T-cell (primary cell): Measurements from ENCODE around the gene ARHGAP10. TPM values are rescaled to one million over a fixed set of nuclear protein-coding genes. Genes with fewer than 3 reads are reported as not detected.

Experiments
- ATAC-seq, 4 experiments: fragments of 200-7000 bp in 3 of 4; fragments of 150-1000 bp in 1 of 4; cut with Tn5 transposase; replicated peaks in 1 of 4; 1 replicate in 3 of 4; 2 replicates in 1 of 4; pipeline ENCODE4 v1.10.0; 2021; ENCODE audit warnings: moderate library complexity in 3 of 4, mild to moderate bottlenecking in 2 of 4, moderate number of reproducible peaks in 1 of 4
- CTCF ChIA-PET, 2 donors: fragments of 300-600 bp; sonication (Branson Sonifier 250); formaldehyde crosslinking; loops; one replicate each; lab custom pipeline; 2022; ENCODE audit warnings: antibody characterized with exemption in 2 of 2; lab: Charles Lee
- POLR2A ChIA-PET, 2 donors: fragments of 300-600 bp; sonication (Branson Sonifier 250); formaldehyde crosslinking; loops; one replicate each; lab custom pipeline; 2022; ENCODE audit warnings: antibody characterized with exemption in 2 of 2; lab: Charles Lee
- DNase-seq, 35 experiments: peaks; one replicate each; pipeline versions ENCODE4 v3.0.0 to v3.0.0-alpha.2; 2013 to 2023
- H3K27ac ChIP-seq: one replicate; pipeline ENCODE4 v1.5.1; 2013; ENCODE audit warnings: low read length
- H3K27me3 ChIP-seq, 2 experiments: replicated peaks in 1 of 2; 1 replicate in 1 of 2; 2 replicates in 1 of 2; pipeline versions ENCODE4 v1.6.1 to v1.7.0; 2013; ENCODE audit warnings: low read length in 1 of 2, mixed read lengths in 1 of 2; ENCODE audit not compliant: control insufficient read depth in 2 of 2, insufficient read depth in 2 of 2; ENCODE audit errors: extremely low read depth in 1 of 2
- H3K36me3 ChIP-seq, 2 donors: 1 replicate in 1 of 2; 2 replicates in 1 of 2; pipeline versions ENCODE4 v1.6.1 to v1.7.0; 2013; ENCODE audit warnings: low read length in 1 of 2; ENCODE audit not compliant: control insufficient read depth in 2 of 2, insufficient read depth in 1 of 2; ENCODE audit errors: extremely low read depth in 1 of 2
- H3K4me1 ChIP-seq, 2 experiments: 1 replicate in 1 of 2; 2 replicates in 1 of 2; pipeline versions ENCODE4 v1.6.1 to v1.7.0; 2013; ENCODE audit warnings: low read length in 2 of 2, mixed read lengths in 1 of 2; ENCODE audit not compliant: insufficient read depth in 2 of 2, control insufficient read depth in 1 of 2; ENCODE audit errors: extremely low read depth in 1 of 2
- H3K4me3 ChIP-seq, 2 donors: 1 replicate in 1 of 2; 2 replicates in 1 of 2; pipeline versions ENCODE4 v1.5.1 to v1.7.0; 2013; ENCODE audit warnings: mild to moderate bottlenecking in 2 of 2, low read length in 1 of 2, moderate library complexity in 1 of 2; ENCODE audit not compliant: control insufficient read depth in 1 of 2; ENCODE audit errors: extremely low read depth in 1 of 2
- H3K9me3 ChIP-seq: 2 replicates; pipeline ENCODE4 v1.7.0; 2013
- H3K27ac Mint-ChIP-seq, 2 donors: one replicate each; pipeline ENCODE4 v1.8.0; 2020 to 2021; ENCODE audit warnings: mild to moderate bottlenecking in 2 of 2, mixed read lengths in 2 of 2
- H3K27me3 Mint-ChIP-seq, 2 donors: one replicate each; pipeline ENCODE4 v1.8.0; 2021 to 2022; ENCODE audit warnings: mixed read lengths in 2 of 2
- H3K36me3 Mint-ChIP-seq: one replicate; pipeline ENCODE4 v1.8.0; 2021; ENCODE audit warnings: mixed read lengths
- H3K4me1 Mint-ChIP-seq, 3 donors: one replicate each; pipeline ENCODE4 v1.8.0; 2020 to 2022; ENCODE audit warnings: mixed read lengths in 3 of 3, mild to moderate bottlenecking in 1 of 3
- H3K4me3 Mint-ChIP-seq, 3 donors: one replicate each; pipeline ENCODE4 v1.8.0; 2020 to 2022; ENCODE audit warnings: mild to moderate bottlenecking in 3 of 3, mixed read lengths in 3 of 3, moderate library complexity in 3 of 3
- H3K9me3 Mint-ChIP-seq, 3 donors: one replicate each; pipeline ENCODE4 v1.8.0; 2020 to 2022; ENCODE audit warnings: mixed read lengths in 3 of 3
- WGBS: methylation state at CpG from one replicate; pipeline ENCODE4 v1.1.5; 2013; ENCODE audit warnings: missing lambda C conversion rate; ENCODE audit not compliant: insufficient coverage; 5-methylcytosine and 5-hydroxymethylcytosine counted together
- total RNA-seq, 35 experiments: library from RNA in 6 of 35; stranded (reverse) in 6 of 35; fragments of 120-200 nt in 1 of 35; gene quantifications; one replicate each; pipeline versions ENCODE4 v1.2.1 to v1.2.4 and lab custom pipeline; 2013 to 2026

ARHGAP10 gene
- total RNA-seq, 5 donors from 2014 or later (not counting 1 experiment from before 2014, with no cell fraction given) = 6.2 to 7.7 (median 6.8) TPM

- Mint-ChIP-seq H3K36me3 (peaks cover 7% of the 10 kb centered on the region), H3K27ac (no peak overlapping the region), H3K4me1 (no peaks in the 10 kb centered on the region), H3K27me3 (no peaks in the 10 kb centered on the region), H3K9me3 (no peaks in the 10 kb centered on the region), H3K4me3 (no peak overlapping the region)
- ATAC-seq (no peak), DNase-seq (peak in 4 of 35 experiments; percentile 8 to 28 (median 12))
- Histone ChIP-seq H3K4me3 (no peak overlapping the region), H3K36me3 (no peaks in the 10 kb centered on the region), H3K9me3 (no peaks in the 10 kb centered on the region), H3K27me3 (no peaks in the 10 kb centered on the region), H3K4me1 (peaks cover 4 to 5% of the 10 kb centered on the region in 2 experiments), H3K27ac (no peak overlapping the region)
- POLR2A ChIA-PET = no interaction called here
- CTCF ChIA-PET = no interaction called here
- 75% methylated on average over 3 of the region's 5 CpGs for WGBS
Measured at GRCh38 chr4:147843162-147843561, 111.3 kb downstream of the ARHGAP10 start.

DNA sequence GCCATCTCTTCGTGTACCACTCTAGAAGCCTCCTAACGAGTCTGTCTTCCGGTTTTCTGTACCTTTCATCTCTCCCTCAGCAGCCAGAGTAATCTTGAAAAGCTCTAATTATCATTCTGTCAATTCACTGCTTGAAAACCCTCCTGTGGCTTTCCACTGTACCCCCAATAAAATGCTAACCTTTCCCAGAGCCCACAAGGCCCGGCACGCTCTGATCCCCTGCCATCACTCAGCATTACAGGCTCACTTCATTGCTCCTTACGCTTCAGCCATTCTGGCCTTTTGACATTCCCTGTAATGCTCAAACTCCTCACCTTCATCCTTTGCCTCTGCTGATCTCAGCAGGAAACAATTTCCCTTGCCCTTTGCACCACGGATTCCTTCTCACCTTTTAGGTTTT, 112.9 kb downstream of the ARHGAP10 start:
- H3K9me3 ChIP-seq = no peaks in the 10 kb centered on the region
- H3K4me3 ChIP-seq = no peak overlapping the region
- Mint-ChIP-seq H3K4me1 (no peaks in the 10 kb centered on the region), H3K36me3 (peaks cover 4% of the 10 kb centered on the region), H3K27me3 (no peaks in the 10 kb centered on the region), H3K4me3 (no peak overlapping the region), H3K27ac (no peak overlapping the region), H3K9me3 (no peaks in the 10 kb centered on the region)
- no peaks in the 10 kb centered on the region for H3K27me3 ChIP-seq
- ATAC-seq (no peak), DNase-seq (no peak)
- ChIA-PET POLR2A (no interaction called here), CTCF (interaction anchor here (0.7 to 1.7 kb wide), 2 partner anchors 22 kb away, joined by 3 to 12 read pairs; no protein-coding TSS in a partner anchor)
- 93% methylated on average over 7 of the region's 7 CpGs for WGBS
- no peak overlapping the region for H3K27ac ChIP-seq
- H3K36me3 ChIP-seq = no peaks in the 10 kb centered on the region
- H3K4me1 ChIP-seq = peaks cover 4 to 5% of the 10 kb centered on the region in 2 experiments

DNA sequence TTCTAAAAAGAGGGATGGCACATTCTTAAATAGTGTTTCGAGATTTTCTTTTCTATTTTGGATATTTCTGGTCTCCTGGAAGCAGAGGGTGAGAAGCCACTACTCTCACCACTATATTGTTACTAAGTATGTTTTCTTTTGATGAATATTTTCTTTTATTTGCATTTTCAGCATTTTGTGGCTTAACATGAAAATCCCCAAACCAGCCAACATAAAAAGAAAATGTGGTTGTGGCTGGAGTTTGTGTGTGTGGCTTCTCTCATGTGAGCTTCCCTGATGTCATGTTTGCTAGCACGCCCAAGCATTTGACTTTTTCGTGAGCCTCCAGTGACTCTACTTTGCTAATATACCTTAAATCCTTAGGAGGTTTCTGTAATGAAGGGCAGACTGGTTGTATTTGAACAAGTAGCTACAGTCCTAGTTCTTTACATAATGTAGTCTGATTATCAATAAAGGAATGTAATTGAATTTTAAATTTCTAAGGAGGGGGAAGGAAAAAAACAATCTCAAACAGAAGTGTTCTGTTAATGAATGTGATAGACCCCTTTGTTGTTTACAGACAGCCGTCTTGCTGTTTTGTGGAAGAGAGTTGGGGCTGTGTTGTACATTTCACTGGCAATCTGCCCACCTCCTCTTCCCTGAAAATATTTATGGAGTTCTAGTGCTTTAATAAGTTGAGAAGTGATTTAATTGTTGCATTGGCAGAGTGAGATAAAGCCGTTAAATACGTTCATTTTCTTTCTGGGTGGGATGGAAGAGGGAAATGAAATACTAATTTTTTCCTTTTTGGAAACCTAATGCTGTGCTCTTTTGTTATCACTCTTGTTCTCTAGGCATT, 114.6 kb downstream of the ARHGAP10 start:
- Mint-ChIP-seq H3K27ac (no peak overlapping the region), H3K4me3 (no peak overlapping the region), H3K36me3 (peaks cover 15% of the 10 kb centered on the region), H3K4me1 (no peaks in the 10 kb centered on the region), H3K27me3 (no peaks in the 10 kb centered on the region), H3K9me3 (no peaks in the 10 kb centered on the region)
- no peak overlapping the region for H3K27ac ChIP-seq
- peaks cover 4 to 5% of the 10 kb centered on the region in 2 experiments for H3K4me1 ChIP-seq
- no peak overlapping the region for H3K4me3 ChIP-seq
- H3K36me3 ChIP-seq = peaks cover 0 to 3% of the 10 kb centered on the region in 2 donors
- H3K9me3 ChIP-seq = no peaks in the 10 kb centered on the region
- ATAC-seq (peak in 1 of 4 experiments; percentile 69), DNase-seq (peak in 4 of 35 experiments; percentile 19 to 64 (median 29))
- no peaks in the 10 kb centered on the region for H3K27me3 ChIP-seq
- ChIA-PET POLR2A (interaction anchor here in 1 of 2 donors (0.7 kb wide), 1 partner anchor 596 kb away, joined by 4 read pairs; the partner anchor contains the start of gene NR3C2), CTCF (interaction anchor here (0.6 to 3.2 kb wide), 3 partner anchors 20 to 57 kb away, joined by 3 to 14 read pairs (median 12); no protein-coding TSS in a partner anchor)
- no CpG with 5 or more reads among the region's 6 CpGs for WGBS

GRCh38 chr4:147847751-147848590, 116.1 kb downstream of the ARHGAP10 start:
- Mint-ChIP-seq H3K4me3 (no peak overlapping the region), H3K4me1 (no peaks in the 10 kb centered on the region), H3K36me3 (peaks cover 15% of the 10 kb centered on the region), H3K27ac (no peak overlapping the region), H3K9me3 (no peaks in the 10 kb centered on the region), H3K27me3 (no peaks in the 10 kb centered on the region)
- DNase-seq (no peak), ATAC-seq (no peak)
- H3K4me1 ChIP-seq = peaks cover 4 to 5% of the 10 kb centered on the region in 2 experiments
- H3K4me3 ChIP-seq = no peak overlapping the region
- POLR2A ChIA-PET = interaction anchor here (0.5 to 0.7 kb wide), 2 partner anchors 172 to 459 kb away, joined by 3 to 5 read pairs; no protein-coding TSS in a partner anchor
- no peak overlapping the region for H3K27ac ChIP-seq
- H3K27me3 ChIP-seq = no peaks in the 10 kb centered on the region
- CTCF ChIA-PET = interaction anchor here (0.8 to 3.2 kb wide), 4 partner anchors 9 to 32 kb away, joined by 3 to 14 read pairs (median 5); no protein-coding TSS in a partner anchor
- H3K9me3 ChIP-seq = no peaks in the 10 kb centered on the region
- 96% methylated on average over 3 of the region's 8 CpGs for WGBS
- peaks cover 0 to 3% of the 10 kb centered on the region in 2 donors for H3K36me3 ChIP-seq

- ATAC-seq = no peak
- H3K4me1 ChIP-seq = peaks cover 4 to 5% of the 10 kb centered on the region in 2 experiments
- no peak overlapping the region for H3K27ac Mint-ChIP-seq
- H3K4me1 Mint-ChIP-seq = no peaks in the 10 kb centered on the region
- H3K9me3 ChIP-seq = no peaks in the 10 kb centered on the region
- CTCF ChIA-PET = interaction anchor here (0.5 to 3.2 kb wide), 5 partner anchors 10 to 31 kb away, joined by 3 to 14 read pairs (median 5); no protein-coding TSS in a partner anchor
- H3K36me3 ChIP-seq = peaks cover 0 to 3% of the 10 kb centered on the region in 2 donors
- no peak overlapping the region for H3K4me3 Mint-ChIP-seq
- peaks cover 15% of the 10 kb centered on the region for H3K36me3 Mint-ChIP-seq
- WGBS = no CpG with 5 or more reads among the region's 2 CpGs
- H3K27me3 ChIP-seq = no peaks in the 10 kb centered on the region
- no peaks in the 10 kb centered on the region for H3K27me3 Mint-ChIP-seq
- POLR2A ChIA-PET = interaction anchor here in 1 of 2 donors (0.7 kb wide), 1 partner anchor 171 kb away, joined by 5 read pairs; no protein-coding TSS in a partner anchor
- no peak overlapping the region for H3K4me3 ChIP-seq
- no peaks in the 10 kb centered on the region for H3K9me3 Mint-ChIP-seq
- no peak for DNase-seq
- H3K27ac ChIP-seq = no peak overlapping the region
Measured at GRCh38 chr4:147848634-147849033, 116.7 kb downstream of the ARHGAP10 start.
